ENCODE measurements around the gene DMRTC2.

DNA sequence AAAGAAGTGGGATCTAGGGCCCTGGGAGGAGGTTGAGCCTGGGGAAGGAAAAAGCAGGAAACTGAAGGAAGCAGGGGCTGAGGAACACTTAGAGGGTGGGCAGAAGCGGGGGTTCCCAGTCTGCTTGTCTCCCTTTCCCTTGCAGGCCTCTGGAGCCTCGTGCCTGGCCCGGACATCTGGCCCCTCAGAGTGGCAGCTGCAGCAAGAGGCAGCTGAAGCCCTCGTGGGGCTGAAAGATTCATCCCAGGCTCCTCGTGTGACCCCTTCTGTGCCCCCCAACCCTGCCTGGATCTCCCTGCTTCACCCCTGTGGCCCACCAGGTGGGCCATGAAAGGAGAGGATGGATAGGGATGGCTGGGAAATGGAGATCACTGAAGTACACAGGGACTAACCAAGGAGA is 5.5 kb downstream of the DMRTC2 start:
- TF ChIP-seq, protein P1, sequence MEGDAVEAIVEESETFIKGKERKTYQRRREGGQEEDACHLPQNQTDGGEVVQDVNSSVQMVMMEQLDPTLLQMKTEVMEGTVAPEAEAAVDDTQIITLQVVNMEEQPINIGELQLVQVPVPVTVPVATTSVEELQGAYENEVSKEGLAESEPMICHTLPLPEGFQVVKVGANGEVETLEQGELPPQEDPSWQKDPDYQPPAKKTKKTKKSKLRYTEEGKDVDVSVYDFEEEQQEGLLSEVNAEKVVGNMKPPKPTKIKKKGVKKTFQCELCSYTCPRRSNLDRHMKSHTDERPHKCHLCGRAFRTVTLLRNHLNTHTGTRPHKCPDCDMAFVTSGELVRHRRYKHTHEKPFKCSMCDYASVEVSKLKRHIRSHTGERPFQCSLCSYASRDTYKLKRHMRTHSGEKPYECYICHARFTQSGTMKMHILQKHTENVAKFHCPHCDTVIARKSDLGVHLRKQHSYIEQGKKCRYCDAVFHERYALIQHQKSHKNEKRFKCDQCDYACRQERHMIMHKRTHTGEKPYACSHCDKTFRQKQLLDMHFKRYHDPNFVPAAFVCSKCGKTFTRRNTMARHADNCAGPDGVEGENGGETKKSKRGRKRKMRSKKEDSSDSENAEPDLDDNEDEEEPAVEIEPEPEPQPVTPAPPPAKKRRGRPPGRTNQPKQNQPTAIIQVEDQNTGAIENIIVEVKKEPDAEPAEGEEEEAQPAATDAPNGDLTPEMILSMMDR (tag by site-specific recombination; IDR thresholded peaks at IDR 0.05), result no peak
- TF ChIP-seq, protein P2, sequence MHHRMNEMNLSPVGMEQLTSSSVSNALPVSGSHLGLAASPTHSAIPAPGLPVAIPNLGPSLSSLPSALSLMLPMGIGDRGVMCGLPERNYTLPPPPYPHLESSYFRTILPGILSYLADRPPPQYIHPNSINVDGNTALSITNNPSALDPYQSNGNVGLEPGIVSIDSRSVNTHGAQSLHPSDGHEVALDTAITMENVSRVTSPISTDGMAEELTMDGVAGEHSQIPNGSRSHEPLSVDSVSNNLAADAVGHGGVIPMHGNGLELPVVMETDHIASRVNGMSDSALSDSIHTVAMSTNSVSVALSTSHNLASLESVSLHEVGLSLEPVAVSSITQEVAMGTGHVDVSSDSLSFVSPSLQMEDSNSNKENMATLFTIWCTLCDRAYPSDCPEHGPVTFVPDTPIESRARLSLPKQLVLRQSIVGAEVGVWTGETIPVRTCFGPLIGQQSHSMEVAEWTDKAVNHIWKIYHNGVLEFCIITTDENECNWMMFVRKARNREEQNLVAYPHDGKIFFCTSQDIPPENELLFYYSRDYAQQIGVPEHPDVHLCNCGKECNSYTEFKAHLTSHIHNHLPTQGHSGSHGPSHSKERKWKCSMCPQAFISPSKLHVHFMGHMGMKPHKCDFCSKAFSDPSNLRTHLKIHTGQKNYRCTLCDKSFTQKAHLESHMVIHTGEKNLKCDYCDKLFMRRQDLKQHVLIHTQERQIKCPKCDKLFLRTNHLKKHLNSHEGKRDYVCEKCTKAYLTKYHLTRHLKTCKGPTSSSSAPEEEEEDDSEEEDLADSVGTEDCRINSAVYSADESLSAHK (tag by site-specific recombination; IDR thresholded peaks at IDR 0.05), result no peak
- TF ChIP-seq ZNF558 (tag by site-specific recombination; IDR thresholded peaks at IDR 0.05), result no peak
- TF ChIP-seq PRDM1 (tag by site-specific recombination; IDR thresholded peaks at IDR 0.05), result no peak
- TF ChIP-seq MEIS1 (CRISPR knock-in tag; IDR thresholded peaks at IDR 0.05; ENCODE audit: borderline replicate concordance), result no peak
- TF ChIP-seq, protein P3, sequence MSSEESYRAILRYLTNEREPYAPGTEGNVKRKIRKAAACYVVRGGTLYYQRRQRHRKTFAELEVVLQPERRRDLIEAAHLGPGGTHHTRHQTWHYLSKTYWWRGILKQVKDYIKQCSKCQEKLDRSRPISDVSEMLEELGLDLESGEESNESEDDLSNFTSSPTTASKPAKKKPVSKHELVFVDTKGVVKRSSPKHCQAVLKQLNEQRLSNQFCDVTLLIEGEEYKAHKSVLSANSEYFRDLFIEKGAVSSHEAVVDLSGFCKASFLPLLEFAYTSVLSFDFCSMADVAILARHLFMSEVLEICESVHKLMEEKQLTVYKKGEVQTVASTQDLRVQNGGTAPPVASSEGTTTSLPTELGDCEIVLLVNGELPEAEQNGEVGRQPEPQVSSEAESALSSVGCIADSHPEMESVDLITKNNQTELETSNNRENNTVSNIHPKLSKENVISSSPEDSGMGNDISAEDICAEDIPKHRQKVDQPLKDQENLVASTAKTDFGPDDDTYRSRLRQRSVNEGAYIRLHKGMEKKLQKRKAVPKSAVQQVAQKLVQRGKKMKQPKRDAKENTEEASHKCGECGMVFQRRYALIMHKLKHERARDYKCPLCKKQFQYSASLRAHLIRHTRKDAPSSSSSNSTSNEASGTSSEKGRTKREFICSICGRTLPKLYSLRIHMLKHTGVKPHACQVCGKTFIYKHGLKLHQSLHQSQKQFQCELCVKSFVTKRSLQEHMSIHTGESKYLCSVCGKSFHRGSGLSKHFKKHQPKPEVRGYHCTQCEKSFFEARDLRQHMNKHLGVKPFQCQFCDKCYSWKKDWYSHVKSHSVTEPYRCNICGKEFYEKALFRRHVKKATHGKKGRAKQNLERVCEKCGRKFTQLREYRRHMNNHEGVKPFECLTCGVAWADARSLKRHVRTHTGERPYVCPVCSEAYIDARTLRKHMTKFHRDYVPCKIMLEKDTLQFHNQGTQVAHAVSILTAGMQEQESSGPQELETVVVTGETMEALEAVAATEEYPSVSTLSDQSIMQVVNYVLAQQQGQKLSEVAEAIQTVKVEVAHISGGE (tag by site-specific recombination; conservative IDR thresholded peaks at IDR 0.05; ENCODE audit: low read depth), result no peak
- no peak for TF ChIP-seq ZNF639 (tag by site-specific recombination; IDR thresholded peaks at IDR 0.05)
- no peak for TF ChIP-seq ZEB2 (tag by site-specific recombination; IDR thresholded peaks at IDR 0.05)
- TF ChIP-seq ZNF701 (tag by site-specific recombination; IDR thresholded peaks at IDR 0.05), result no peak
